ENCODE data around the gene PNMA8B.
A peak's percentile ranks its signal among the peaks of the same experiment; 100 is the strongest.

Gene PNMA8B

GRCh38 chr19:46471811-46472543, 23.7 kb downstream of the PNMA8B start:
- H3K36me3 ChIP-seq (ENCODE audit: insufficient read depth, low read length), result no peaks in the 10 kb centered on the region
- peaks cover 9% of the 10 kb centered on the region for H3K4me1 ChIP-seq (ENCODE audit: control insufficient read depth, insufficient read depth, low read length, unreplicated experiment)
- H3K27ac ChIP-seq (ENCODE audit: low read depth, low read length), result no peak overlapping the region
- H2AFZ ChIP-seq (ENCODE audit: low read length, unreplicated experiment), result peak overlapping the region; percentile 60
- H3K27me3 ChIP-seq (ENCODE audit: insufficient read depth, low read length), result no peaks in the 10 kb centered on the region
- H3K4me3 ChIP-seq (ENCODE audit: low read depth, low read length), result peak overlapping the region; percentile 73
- no peaks in the 10 kb centered on the region for H3K79me2 ChIP-seq (ENCODE audit: control insufficient read depth, insufficient read depth, low read length, unreplicated experiment)

GRCh38 chr19:46471116-46471733, 24.4 kb downstream of the PNMA8B start, which contains the start of gene PNMA8A:
Gene PNMA8A, minus strand, starts transcription at chr19:46471563. Its CDS starts 528 bp downstream, at chr19:46471035.
- Histone ChIP-seq H3K36me3 (ENCODE audit: insufficient read depth, low read length) (no peaks in the 10 kb centered on the region), H3K27ac (ENCODE audit: low read depth, low read length) (no peak within 1 kb of the TSS), H2AFZ (ENCODE audit: low read length, unreplicated experiment) (peak within 1 kb of the TSS; percentile 60), H3K4me3 (ENCODE audit: low read depth, low read length) (peak within 1 kb of the TSS; percentile 73), H3K79me2 (ENCODE audit: control insufficient read depth, insufficient read depth, low read length, unreplicated experiment) (no peaks in the 10 kb centered on the region), H3K27me3 (ENCODE audit: insufficient read depth, low read length) (no peaks in the 10 kb centered on the region), H3K4me1 (ENCODE audit: control insufficient read depth, insufficient read depth, low read length, unreplicated experiment) (peaks cover 14% of the 10 kb centered on the region)

- Histone ChIP-seq H3K4me3 (ENCODE audit: low read depth, low read length) (no peak overlapping the region), H3K79me2 (ENCODE audit: control insufficient read depth, insufficient read depth, low read length, unreplicated experiment) (no peaks in the 10 kb centered on the region), H3K27me3 (ENCODE audit: insufficient read depth, low read length) (no peaks in the 10 kb centered on the region), H2AFZ (ENCODE audit: low read length, unreplicated experiment) (no peak overlapping the region), H3K27ac (ENCODE audit: low read depth, low read length) (no peak overlapping the region), H3K36me3 (ENCODE audit: insufficient read depth, low read length) (no peaks in the 10 kb centered on the region), H3K4me1 (ENCODE audit: control insufficient read depth, insufficient read depth, low read length, unreplicated experiment) (peaks cover 16% of the 10 kb centered on the region)
Measured at GRCh38 chr19:46470376-46470775, 25.3 kb downstream of the PNMA8B start.

GRCh38 chr19:46469541-46470185, 26.0 kb downstream of the PNMA8B start:
- H3K4me3 ChIP-seq (ENCODE audit: low read depth, low read length), result no peak overlapping the region
- H2AFZ ChIP-seq (ENCODE audit: low read length, unreplicated experiment), result no peak overlapping the region
- no peaks in the 10 kb centered on the region for H3K27me3 ChIP-seq (ENCODE audit: insufficient read depth, low read length)
- no peak overlapping the region for H3K27ac ChIP-seq (ENCODE audit: low read depth, low read length)
- no peaks in the 10 kb centered on the region for H3K79me2 ChIP-seq (ENCODE audit: control insufficient read depth, insufficient read depth, low read length, unreplicated experiment)
- peaks cover 16% of the 10 kb centered on the region for H3K4me1 ChIP-seq (ENCODE audit: control insufficient read depth, insufficient read depth, low read length, unreplicated experiment)
- H3K36me3 ChIP-seq (ENCODE audit: insufficient read depth, low read length), result no peaks in the 10 kb centered on the region

- peak overlapping the region; percentile 72 for H3K4me3 ChIP-seq (ENCODE audit: low read depth, low read length)
Measured at GRCh38 chr19:46466536-46467196, 29.0 kb downstream of the PNMA8B start.

GRCh38 chr19:46463516-46463915, 32.2 kb downstream of the PNMA8B start:
- H3K27me3 ChIP-seq (ENCODE audit: insufficient read depth, low read length), result no peaks in the 10 kb centered on the region
- no peak overlapping the region for H3K27ac ChIP-seq (ENCODE audit: low read depth, low read length)
- no peaks in the 10 kb centered on the region for H3K36me3 ChIP-seq (ENCODE audit: insufficient read depth, low read length)
- no peak overlapping the region for H3K4me3 ChIP-seq (ENCODE audit: low read depth, low read length)
- no peak overlapping the region for H2AFZ ChIP-seq (ENCODE audit: low read length, unreplicated experiment)
- H3K79me2 ChIP-seq (ENCODE audit: control insufficient read depth, insufficient read depth, low read length, unreplicated experiment), result no peaks in the 10 kb centered on the region
- peaks cover 10% of the 10 kb centered on the region for H3K4me1 ChIP-seq (ENCODE audit: control insufficient read depth, insufficient read depth, low read length, unreplicated experiment)

More at GRCh38 chr19:46466536-46467196, 29.0 kb downstream of the PNMA8B start:
- Histone ChIP-seq H3K27ac (ENCODE audit: low read depth, low read length) (peak overlapping the region; percentile 79), H3K4me1 (ENCODE audit: control insufficient read depth, insufficient read depth, low read length, unreplicated experiment) (peaks cover 13% of the 10 kb centered on the region), H3K79me2 (ENCODE audit: control insufficient read depth, insufficient read depth, low read length, unreplicated experiment) (no peaks in the 10 kb centered on the region), H3K36me3 (ENCODE audit: insufficient read depth, low read length) (no peaks in the 10 kb centered on the region), H2AFZ (ENCODE audit: low read length, unreplicated experiment) (peak overlapping the region; percentile 70), H3K27me3 (ENCODE audit: insufficient read depth, low read length) (no peaks in the 10 kb centered on the region)

- no peak overlapping the region for H3K4me3 ChIP-seq (ENCODE audit: low read depth, low read length)
- no peaks in the 10 kb centered on the region for H3K36me3 ChIP-seq (ENCODE audit: insufficient read depth, low read length)
- H3K4me1 ChIP-seq (ENCODE audit: control insufficient read depth, insufficient read depth, low read length, unreplicated experiment), result peaks cover 4% of the 10 kb centered on the region
- H3K79me2 ChIP-seq (ENCODE audit: control insufficient read depth, insufficient read depth, low read length, unreplicated experiment), result no peaks in the 10 kb centered on the region
- no peak overlapping the region for H3K27ac ChIP-seq (ENCODE audit: low read depth, low read length)
- no peak overlapping the region for H2AFZ ChIP-seq (ENCODE audit: low read length, unreplicated experiment)
- H3K27me3 ChIP-seq (ENCODE audit: insufficient read depth, low read length), result no peaks in the 10 kb centered on the region
Measured at GRCh38 chr19:46461537-46461936, 34.1 kb downstream of the PNMA8B start.

- no peak overlapping the region for H2AFZ ChIP-seq (ENCODE audit: low read length, unreplicated experiment)
- H3K4me3 ChIP-seq (ENCODE audit: low read depth, low read length), result no peak overlapping the region
- H3K27ac ChIP-seq (ENCODE audit: low read depth, low read length), result no peak overlapping the region
- H3K79me2 ChIP-seq (ENCODE audit: control insufficient read depth, insufficient read depth, low read length, unreplicated experiment), result no peaks in the 10 kb centered on the region
- no peaks in the 10 kb centered on the region for H3K27me3 ChIP-seq (ENCODE audit: insufficient read depth, low read length)
- no peaks in the 10 kb centered on the region for H3K4me1 ChIP-seq (ENCODE audit: control insufficient read depth, insufficient read depth, low read length, unreplicated experiment)
- H3K36me3 ChIP-seq (ENCODE audit: insufficient read depth, low read length), result no peaks in the 10 kb centered on the region
Measured at GRCh38 chr19:46460981-46461380, 34.7 kb downstream of the PNMA8B start.

- H3K4me3 ChIP-seq (ENCODE audit: low read depth, low read length), result no peak overlapping the region
- H3K36me3 ChIP-seq (ENCODE audit: insufficient read depth, low read length), result no peaks in the 10 kb centered on the region
- no peak overlapping the region for H3K27ac ChIP-seq (ENCODE audit: low read depth, low read length)
- no peaks in the 10 kb centered on the region for H3K4me1 ChIP-seq (ENCODE audit: control insufficient read depth, insufficient read depth, low read length, unreplicated experiment)
- H3K27me3 ChIP-seq (ENCODE audit: insufficient read depth, low read length), result no peaks in the 10 kb centered on the region
- no peak overlapping the region for H2AFZ ChIP-seq (ENCODE audit: low read length, unreplicated experiment)
- no peaks in the 10 kb centered on the region for H3K79me2 ChIP-seq (ENCODE audit: control insufficient read depth, insufficient read depth, low read length, unreplicated experiment)
Measured at GRCh38 chr19:46460055-46460454, 35.6 kb downstream of the PNMA8B start.

GRCh38 chr19:46456930-46457329, 38.7 kb downstream of the PNMA8B start:
- no peaks in the 10 kb centered on the region for H3K27me3 ChIP-seq (ENCODE audit: insufficient read depth, low read length)
- H3K27ac ChIP-seq (ENCODE audit: low read depth, low read length), result no peak overlapping the region
- no peaks in the 10 kb centered on the region for H3K4me1 ChIP-seq (ENCODE audit: control insufficient read depth, insufficient read depth, low read length, unreplicated experiment)
- H3K36me3 ChIP-seq (ENCODE audit: insufficient read depth, low read length), result no peaks in the 10 kb centered on the region
- H3K79me2 ChIP-seq (ENCODE audit: control insufficient read depth, insufficient read depth, low read length, unreplicated experiment), result no peaks in the 10 kb centered on the region
- H3K4me3 ChIP-seq (ENCODE audit: low read depth, low read length), result no peak overlapping the region
- H2AFZ ChIP-seq (ENCODE audit: low read length, unreplicated experiment), result no peak overlapping the region
